Keratinocyte (primary cell): ENCODE results near the gene ABCC3. TPM values are rescaled to one million over a fixed set of nuclear protein-coding genes. Genes with fewer than 3 reads are reported as not detected.

Source experiments
- DNase-seq: peaks from one replicate; pipeline ENCODE4 v3.0.0-alpha.2; 2011; ENCODE audit warnings: low read depth, missing footprints, low spot score
- FAIRE-seq: peaks from 2 replicates; lab custom pipeline; 2011; peaks lifted over from hg19 to GRCh38; lab: Jason Lieb, UNC
- H2AFZ ChIP-seq: 2 replicates; pipeline ENCODE4 v1.6.0; 2012; ENCODE audit warnings: low read length, control low read depth, inconsistent platforms; ENCODE audit not compliant: control insufficient read depth
- H3K27ac ChIP-seq: 2 replicates; pipeline ENCODE4 v1.5.1; 2011; ENCODE audit warnings: low read length; ENCODE audit not compliant: control insufficient read depth, insufficient read depth
- H3K27me3 ChIP-seq: 3 replicates; pipeline ENCODE4 v1.6.0; 2011; ENCODE audit warnings: low read length; ENCODE audit not compliant: control insufficient read depth, insufficient read depth; ENCODE audit errors: extremely low read depth
- H3K36me3 ChIP-seq, 2 experiments: 2 replicates in 1 of 2; 3 replicates in 1 of 2; pipeline ENCODE4 v1.5.1; 2011; ENCODE audit warnings: low read length in 2 of 2, mild to moderate bottlenecking in 1 of 2; ENCODE audit not compliant: control insufficient read depth in 2 of 2, insufficient read depth in 2 of 2; ENCODE audit errors: extremely low read depth in 1 of 2
- H3K4me1 ChIP-seq: 3 replicates; pipeline ENCODE4 v1.5.1; 2011; ENCODE audit warnings: low read length; ENCODE audit not compliant: control insufficient read depth, insufficient read depth; ENCODE audit errors: extremely low read depth
- H3K4me2 ChIP-seq: 3 replicates; pipeline ENCODE4 v1.6.0; 2011; ENCODE audit warnings: low read depth, low read length; ENCODE audit not compliant: control insufficient read depth, insufficient read depth; ENCODE audit errors: extremely low read depth
- H3K4me3 ChIP-seq, 3 experiments: fragments of 200-600 bp in 1 of 3; sonication (generic) in 1 of 3; 2 replicates in 2 of 3; 3 replicates in 1 of 3; pipeline ENCODE4 v1.5.1; 2011 to 2016; ENCODE audit warnings: low read length in 3 of 3, mild to moderate bottlenecking in 3 of 3, control low read depth in 2 of 3, inconsistent platforms in 1 of 3, low read depth in 1 of 3, mixed read lengths in 1 of 3, mixed run types in 1 of 3, moderate library complexity in 1 of 3; ENCODE audit not compliant: control insufficient read depth in 2 of 3, insufficient read depth in 2 of 3; ENCODE audit errors: extremely low read depth in 1 of 3
- H3K79me2 ChIP-seq: 2 replicates; pipeline ENCODE4 v1.6.0; 2012; ENCODE audit warnings: low read length; ENCODE audit not compliant: control insufficient read depth, insufficient read depth
- H3K9ac ChIP-seq: 3 replicates; pipeline ENCODE4 v1.6.0; 2011; ENCODE audit warnings: low read length; ENCODE audit not compliant: control insufficient read depth, insufficient read depth; ENCODE audit errors: extremely low read depth
- H3K9me1 ChIP-seq: 3 replicates; pipeline ENCODE4 v1.6.0; 2011; ENCODE audit warnings: low read length; ENCODE audit not compliant: control insufficient read depth, insufficient read depth; ENCODE audit errors: extremely low read depth
- H3K9me3 ChIP-seq: 2 replicates; pipeline ENCODE4 v1.5.1; 2012; ENCODE audit warnings: low read depth, low read length; ENCODE audit not compliant: control insufficient read depth
- H4K20me1 ChIP-seq: 3 replicates; pipeline ENCODE4 v1.6.0; 2011; ENCODE audit warnings: low read length; ENCODE audit not compliant: control insufficient read depth, insufficient read depth; ENCODE audit errors: extremely low read depth
- CTCF ChIP-seq, 3 experiments: IDR thresholded peaks in 1 of 3; conservative IDR thresholded peaks in 1 of 3; optimal IDR thresholded peaks in 1 of 3; 2 replicates in 2 of 3; 3 replicates in 1 of 3; pipeline versions ENCODE3 to v1.5.1; 2011; ENCODE audit warnings: low read length in 3 of 3, mild to moderate bottlenecking in 3 of 3, moderate library complexity in 2 of 3, control low read depth in 1 of 3, inconsistent platforms in 1 of 3; ENCODE audit not compliant: insufficient read depth in 2 of 3; ENCODE audit errors: extremely low read depth in 1 of 3
- EZH2 ChIP-seq: IDR thresholded peaks from one replicate; pipeline ENCODE4 v1.6.1; 2012; ENCODE audit warnings: inconsistent platforms, mild to moderate bottlenecking, low read length, moderate library complexity
- dilution Hi-C: fragments of 300-500 bp; cut with MboI; formaldehyde crosslinking; loops from one replicate; pipeline ENCODE4 v1.7.0; 2020; ENCODE audit warnings: low sequenced_read_pairs; ENCODE audit not compliant: extremely low pct_ligation_motif_present
- polyA plus RNA-seq, 5 experiments: library from polyadenylated mRNA; depleted of rRNA in 3 of 5; stranded (reverse) in 3 of 5; stranded (forward) in 1 of 5; unstranded in 1 of 5; fragments of >200 nt; gene quantifications; 1 replicate in 1 of 5; 2 replicates in 3 of 5; 3 replicates in 1 of 5; pipeline versions ENCODE4 v1.2.1 to v1.2.3, GENCODE V29; 2011 to 2012; ENCODE audit warnings: missing spikeins in 2 of 5, low read depth in 1 of 5, low replicate concordance in 1 of 5

Gene ABCC3
- polyA plus RNA-seq, 1 donor (not counting 4 experiments of a cell fraction or from before 2014, with no cell fraction given): 41.7 TPM

GRCh38 chr17:50668838-50669581, 34.3 kb downstream of the ABCC3 start:
- Histone ChIP-seq H3K27me3 (no peaks in the 10 kb centered on the region), H3K9me1 (peaks cover 2% of the 10 kb centered on the region), H4K20me1 (no peaks in the 10 kb centered on the region), H3K79me2 (no peaks in the 10 kb centered on the region), H3K4me1 (peaks cover 45% of the 10 kb centered on the region), H3K4me2 (no peak overlapping the region), H3K4me3 (no peak overlapping the region), H3K9ac (no peak overlapping the region), H2AFZ (no peak overlapping the region), H3K9me3 (no peaks in the 10 kb centered on the region), H3K27ac (peak overlapping the region; percentile 39), H3K36me3 (peaks cover 0 to 6% of the 10 kb centered on the region in 2 experiments)
- dilution Hi-C loops: no loop called here
- TF ChIP-seq EZH2: no peak
- no peak for TF ChIP-seq CTCF (optimal IDR thresholded peaks at IDR 0.05 in 1 of 3, IDR thresholded peaks at IDR 0.05 in 1 of 3, conservative IDR thresholded peaks at IDR 0.05 in 1 of 3; ENCODE audit: extremely low read depth in 1 of 3, insufficient read depth in 2 of 3, low read length in 3 of 3)
- DNase-seq (no peak), FAIRE-seq (no peak)

GRCh38 chr17:50672071-50672470, 37.4 kb downstream of the ABCC3 start:
- DNase-seq (no peak), FAIRE-seq (peak; percentile 48)
- Histone ChIP-seq H2AFZ (no peak overlapping the region), H3K9me1 (peaks cover 2% of the 10 kb centered on the region), H3K27me3 (no peaks in the 10 kb centered on the region), H3K9ac (peak overlapping the region; percentile 36), H3K4me3 (no peak overlapping the region), H4K20me1 (no peaks in the 10 kb centered on the region), H3K27ac (peak overlapping the region; percentile 66), H3K36me3 (peaks cover 1 to 19% of the 10 kb centered on the region in 2 experiments), H3K4me1 (peaks cover 47% of the 10 kb centered on the region), H3K9me3 (no peaks in the 10 kb centered on the region), H3K4me2 (peak overlapping the region; percentile 30), H3K79me2 (no peaks in the 10 kb centered on the region)
- dilution Hi-C loops: no loop called here
- no peak for TF ChIP-seq EZH2
